K562 (cell line): Measurements from ENCODE around the gene GANAB. TPM values are rescaled to one million over a fixed set of nuclear protein-coding genes. Genes with fewer than 3 reads are reported as not detected.

Experiments
- ATAC-seq: fragments of 200-7000 bp; cut with Tn5 transposase; 3 replicates; pipeline ENCODE4 v1.9.1; 2020; ENCODE audit warnings: moderate library complexity
- BruUV-seq: library from RNA; stranded (reverse); fragments of 400-500 nt; replicated peaks from 2 replicates; lab custom pipeline; 2021; lab: Mats Ljungman, UMichigan
- CTCF ChIA-PET: fragments of 300-600 bp; formaldehyde crosslinking; extraction: SDS; loops from one replicate; lab custom pipeline; 2021; ENCODE audit warnings: low intra/inter-chr PET ratio; lab: Yijun Ruan, JAX
- POLR2A ChIA-PET: fragments of 300-600, 350-650 bp; sonication (Branson Sonifier 250); formaldehyde crosslinking; extraction: SDS; loops from one replicate; lab custom pipeline; 2021; ENCODE audit warnings: antibody characterized with exemption, inconsistent platforms; lab: Yijun Ruan, JAX
- DNase-seq, 4 experiments: peaks; one replicate each; pipeline versions ENCODE4 v3.0.0 to v3.0.0-alpha.2; 2011 to 2018; ENCODE audit warnings: low spot score in 3 of 4, mixed read lengths in 3 of 4; ENCODE audit errors: extremely low read depth in 1 of 4
- FAIRE-seq: peaks from 2 replicates; lab custom pipeline; 2011; peaks lifted over from hg19 to GRCh38; lab: Jason Lieb, UNC
- H2AFZ ChIP-seq: 2 replicates; pipeline ENCODE4 v1.6.0; 2011; ENCODE audit warnings: low read depth, low read length, control low read depth, inconsistent platforms
- H3K27ac ChIP-seq: fragments of 200-600 bp; 3 replicates; pipeline ENCODE4 v1.8.0; 2011; ENCODE audit warnings: low read depth, mild to moderate bottlenecking, control low read depth, inconsistent platforms, low read length, moderate library complexity, mixed read lengths; ENCODE audit errors: extremely low read depth
- H3K27me3 ChIP-seq, 2 experiments: fragments of 300-600 bp in 1 of 2; 2 replicates in 1 of 2; 3 replicates in 1 of 2; pipeline versions ENCODE4 v1.6.0 to v1.8.0; 2011; ENCODE audit warnings: inconsistent platforms in 2 of 2, low read length in 2 of 2, mild to moderate bottlenecking in 1 of 2, mixed read lengths in 1 of 2, moderate library complexity in 1 of 2; ENCODE audit not compliant: control insufficient read depth in 2 of 2, insufficient read depth in 2 of 2
- H3K36me3 ChIP-seq: fragments of 300-600 bp; 3 replicates; pipeline ENCODE4 v1.8.0; 2011; ENCODE audit warnings: mild to moderate bottlenecking, low read length, inconsistent platforms; ENCODE audit not compliant: control insufficient read depth, insufficient read depth
- H3K4me1 ChIP-seq, 2 experiments: fragments of 200-600 bp in 1 of 2; replicated peaks in 1 of 2; 2 replicates in 1 of 2; 3 replicates in 1 of 2; pipeline versions ENCODE4 v1.5.1 to v1.8.0; 2011; ENCODE audit warnings: inconsistent platforms in 2 of 2, low read length in 2 of 2, mild to moderate bottlenecking in 1 of 2, mixed read lengths in 1 of 2, moderate library complexity in 1 of 2; ENCODE audit not compliant: control insufficient read depth in 2 of 2, insufficient read depth in 2 of 2
- H3K4me2 ChIP-seq: 2 replicates; pipeline ENCODE4 v1.6.1; 2011; ENCODE audit warnings: low read length, control low read depth, inconsistent platforms, mixed read lengths; ENCODE audit not compliant: insufficient read depth
- H3K4me3 ChIP-seq: fragments of 200-600 bp; sonication (generic), shearing (Covaris generic); 2 replicates; pipeline ENCODE4 v1.5.1; 2016; ENCODE audit warnings: control low read depth, inconsistent platforms
- H3K79me2 ChIP-seq: fragments of 200-600 bp; 3 replicates; pipeline ENCODE4 v1.8.0; 2011; ENCODE audit warnings: low read length, inconsistent platforms; ENCODE audit not compliant: control insufficient read depth, insufficient read depth
- H3K9ac ChIP-seq, 2 experiments: 2 replicates each; pipeline versions ENCODE4 v1.6.0 to v1.6.1; 2011; ENCODE audit warnings: low read depth in 2 of 2, low read length in 2 of 2, control low read depth in 1 of 2, inconsistent platforms in 1 of 2, mild to moderate bottlenecking in 1 of 2, mixed read lengths in 1 of 2; ENCODE audit not compliant: insufficient read depth in 1 of 2
- H3K9me1 ChIP-seq: one replicate; pipeline ENCODE4 v1.6.0; 2011; ENCODE audit warnings: inconsistent platforms, mild to moderate bottlenecking, low read length, moderate library complexity; ENCODE audit not compliant: control insufficient read depth, insufficient read depth
- H3K9me3 ChIP-seq: replicated peaks from 2 replicates; pipeline ENCODE4 v1.5.1; 2011; ENCODE audit warnings: low read depth, low read length, inconsistent platforms; ENCODE audit not compliant: control insufficient read depth, insufficient read depth
- H4K20me1 ChIP-seq: replicated peaks from 2 replicates; pipeline ENCODE4 v1.6.1; 2011; ENCODE audit warnings: low read length, inconsistent platforms, mixed read lengths; ENCODE audit not compliant: control insufficient read depth, insufficient read depth
- BRD4 ChIP-seq: fragments of 200-600 bp; sonication (generic); IDR thresholded peaks from 2 replicates; pipeline ENCODE4 v1.6.1; 2017; ENCODE audit warnings: inconsistent platforms
- BRD9 ChIP-seq: fragments of 450-650 bp; IDR thresholded peaks from 2 replicates; pipeline ENCODE4 v1.6.1; 2018; ENCODE audit warnings: low read depth; ENCODE audit not compliant: partially characterized antibody
- CBX1 ChIP-seq: sonication (generic); IDR thresholded peaks from 2 replicates; pipeline ENCODE4 v1.6.1; 2016; ENCODE audit warnings: antibody characterized with exemption, low read depth, mild to moderate bottlenecking
- CBX5 ChIP-seq: IDR thresholded peaks from 2 replicates; pipeline ENCODE4 v1.6.1; 2014; ENCODE audit warnings: low read depth, borderline replicate concordance
- CTBP1 ChIP-seq: fragments of 450-650 bp; IDR thresholded peaks from 2 replicates; pipeline ENCODE4 v1.6.1; 2016; ENCODE audit warnings: borderline replicate concordance
- DACH1 ChIP-seq: fragments of 450-650 bp; IDR thresholded peaks from 2 replicates; pipeline ENCODE4 v1.6.1; 2018; ENCODE audit not compliant: partially characterized antibody
- HDAC2 ChIP-seq: fragments of 450-650 bp; IDR thresholded peaks from 2 replicates; pipeline ENCODE4 v1.6.1; 2016; ENCODE audit warnings: mild to moderate bottlenecking
- HMBOX1 ChIP-seq: sonication (generic); IDR thresholded peaks from 2 replicates; pipeline ENCODE4 v1.6.1; 2016
- PPARD ChIP-seq: fragments of 250-450 bp; sonication (Bioruptor Pico); IDR thresholded peaks from 2 replicates; pipeline ENCODE4 v1.8.0; 2022; ENCODE audit warnings: inconsistent platforms, mild to moderate bottlenecking, moderate library complexity
- PURB ChIP-seq: sonication (generic); formaldehyde crosslinking; IDR thresholded peaks from 2 replicates; pipeline ENCODE4 v1.9.0; 2021; ENCODE audit warnings: low read depth, mild to moderate bottlenecking, missing genetic modification reagents
- RBM25 ChIP-seq: fragments of 200-400 bp; formaldehyde crosslinking; IDR thresholded peaks from 2 replicates; pipeline ENCODE4 v1.6.1; 2018; ENCODE audit warnings: low read length, low read depth, moderate library complexity; ENCODE audit not compliant: severe bottlenecking
- SMARCA5 ChIP-seq: fragments of 450-650 bp; IDR thresholded peaks from 2 replicates; pipeline ENCODE4 v1.6.1; 2016
- SPI1 ChIP-seq: IDR thresholded peaks from 2 replicates; pipeline ENCODE4 v1.6.1; 2011; ENCODE audit warnings: low read depth, low read length, control low read depth, borderline replicate concordance
- ZNF551 ChIP-seq: fragments of 250-450 bp; sonication (Bioruptor Pico); IDR thresholded peaks from 2 replicates; pipeline ENCODE4 v1.5.0; 2021; ENCODE audit warnings: mild to moderate bottlenecking, moderate library complexity
- ZNF639 ChIP-seq, 2 experiments: fragments of 200-800 bp in 1 of 2; sonication (Bioruptor generic) in 1 of 2; sonication (generic) in 1 of 2; formaldehyde crosslinking in 1 of 2; IDR thresholded peaks in 1 of 2; conservative IDR thresholded peaks in 1 of 2; 2 replicates each; pipeline versions ENCODE4 v1.5.0 to v1.6.1; 2016 to 2020; ENCODE audit warnings: missing compliant biosample characterization in 1 of 2, missing genetic modification characterization in 1 of 2, missing genetic modification reagents in 1 of 2
- WGBS: fragments of 100-300 bp; shearing (Covaris generic); methylation state at CpG from one replicate; pipeline ENCODE4 v1.1.6; 2016; ENCODE audit warnings: low coverage, mixed read lengths; ENCODE audit not compliant: insufficient coverage; ENCODE audit errors: missing lambda C conversion rate; 5-methylcytosine and 5-hydroxymethylcytosine counted together
- in situ Hi-C: fragments of 300-500 bp; cut with MboI; formaldehyde crosslinking; loops from 4 replicates; pipeline ENCODE4 v1.15.0; 2018; ENCODE audit warnings: inconsistent platforms, mixed read lengths
- intact Hi-C: fragments of 100-400 bp; cut with micrococcal nuclease; formaldehyde crosslinking; loops from 2 replicates; pipeline ENCODE4 v1.14.2; 2022
- polyA plus RNA-seq, 8 experiments: library from polyadenylated mRNA; depleted of rRNA in 4 of 8; stranded (reverse) in 5 of 8; unstranded in 3 of 8; fragments of >200 nt; fragmentation: Nextera tagmentation in 2 of 8; fragmentation: Illumina TruSeq in 1 of 8; extraction: Ambion mirVana in 2 of 8; extraction: Trizol in 1 of 8; gene quantifications; 2 replicates each; pipeline versions ENCODE4 v1.2.1 to v1.2.3, GENCODE V29; 2011 to 2014; ENCODE audit warnings: inconsistent platforms in 1 of 8, missing spikeins in 1 of 8
- total RNA-seq, 7 experiments: library from RNA; depleted of rRNA in 6 of 7; stranded (reverse); fragments of >200 nt in 6 of 7; fragmentation: Illumina TruSeq in 2 of 7; extraction: Trizol in 2 of 7; gene quantifications; 2 replicates each; pipeline versions ENCODE4 v1.2.1 to v1.2.3, GENCODE V29; 2011 to 2021; ENCODE audit warnings: low replicate concordance in 1 of 7
- TF ChIP-seq, protein P1 (sequence below): fragments of 250-450 bp; sonication (Bioruptor Pico); IDR thresholded peaks from 2 replicates; pipeline ENCODE4 v1.5.0; 2021; ENCODE audit warnings: mild to moderate bottlenecking, moderate library complexity
- TF ChIP-seq, protein P2 (sequence below): fragments of 450-650 bp; IDR thresholded peaks from 2 replicates; pipeline ENCODE4 v1.6.1; 2016; ENCODE audit warnings: missing biosample characterization, missing genetic modification characterization

GANAB gene
- total and polyA plus RNA-seq, 9 of the 15 experiments (the other 6 are each of a cell fraction or from before 2014, with no cell fraction given): 6.5 to 284 (median 161) TPM

DNA sequence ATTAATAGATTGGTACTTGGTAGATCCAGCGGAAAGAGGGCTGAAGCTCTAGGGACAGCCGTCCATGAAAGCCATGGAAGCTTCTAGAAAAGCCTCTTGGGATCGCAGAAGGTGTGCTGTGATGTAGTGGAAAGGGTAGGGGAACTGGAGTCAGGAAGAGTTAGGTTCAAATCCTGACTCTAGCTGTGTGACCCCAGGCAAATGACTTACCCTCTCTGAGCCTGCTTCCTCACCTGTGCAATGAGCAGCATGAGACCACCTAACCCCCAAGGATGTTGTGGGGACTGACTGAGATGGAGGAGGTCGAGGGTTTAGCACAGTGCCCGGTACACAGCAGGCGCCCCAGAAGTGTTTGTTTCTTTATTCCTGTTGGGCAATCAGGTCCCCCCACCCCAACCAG lies 36.0 kb downstream of the GANAB start:
- ATAC-seq: no peak
- peaks cover 29 to 60% of the 10 kb centered on the region in 2 experiments for H3K4me1 ChIP-seq
- POLR2A ChIA-PET: interaction anchor here (1.3 to 1.9 kb wide), 4 partner anchors 9 to 37 kb away, joined by 3 to 6 read pairs (median 6); partner anchors contain the start of genes EEF1G, MTA2 and TUT1
- no TSS peak for BruUV-seq
- H3K9me1 ChIP-seq: peaks cover 2% of the 10 kb centered on the region
- intact Hi-C loops (loop anchor here (5.0 kb wide), 1 partner anchor 82 kb away; no protein-coding TSS in a partner anchor), in situ Hi-C loops (no loop called here)
- peak overlapping the region; percentile 93; a peak in 3 of 4 replicates for H3K9ac ChIP-seq
- FAIRE-seq: no peak
- peaks cover 25% of the 10 kb centered on the region for H3K79me2 ChIP-seq
- no peaks in the 10 kb centered on the region for H3K27me3 ChIP-seq
- WGBS: 80% methylated on average over 6 of the region's 6 CpGs
- DNase-seq: no peak
- H3K4me2 ChIP-seq: no peak overlapping the region
- no peak overlapping the region for H3K27ac ChIP-seq
- H3K36me3 ChIP-seq: peaks cover 60% of the 10 kb centered on the region
- H3K4me3 ChIP-seq: no peak overlapping the region
- 0 out of 2 replicates have a peak, but pooled peaks cover 5% of the 10 kb centered on the region for H4K20me1 ChIP-seq
- CTCF ChIA-PET: no interaction called here
- no peak overlapping the region for H2AFZ ChIP-seq
- H3K9me3 ChIP-seq: no peaks in the 10 kb centered on the region
- TF ChIP-seq ZNF639 (CRISPR knock-in tag; conservative IDR thresholded peaks at IDR 0.05 in 1 of 2, IDR thresholded peaks at IDR 0.05 in 1 of 2) (no peak), CBX1 (peak; percentile 56; the same call in 1 of the 2 replicates), SPI1 (no peak), PURB (CRISPR knock-in tag) (no peak), CBX5 (no peak), BRD4 (no peak), HMBOX1 (no peak), PPARD (no peak), HDAC2 (peak; percentile 79; the same call in 1 of the 2 replicates), ZNF551 (CRISPR knock-in tag) (no peak), DACH1 (no peak), RBM25 (peak; percentile 93), CTBP1 (no peak), BRD9 (peak; percentile 33), SMARCA5 (peak; percentile 70)
- TF ChIP-seq, protein P1, sequence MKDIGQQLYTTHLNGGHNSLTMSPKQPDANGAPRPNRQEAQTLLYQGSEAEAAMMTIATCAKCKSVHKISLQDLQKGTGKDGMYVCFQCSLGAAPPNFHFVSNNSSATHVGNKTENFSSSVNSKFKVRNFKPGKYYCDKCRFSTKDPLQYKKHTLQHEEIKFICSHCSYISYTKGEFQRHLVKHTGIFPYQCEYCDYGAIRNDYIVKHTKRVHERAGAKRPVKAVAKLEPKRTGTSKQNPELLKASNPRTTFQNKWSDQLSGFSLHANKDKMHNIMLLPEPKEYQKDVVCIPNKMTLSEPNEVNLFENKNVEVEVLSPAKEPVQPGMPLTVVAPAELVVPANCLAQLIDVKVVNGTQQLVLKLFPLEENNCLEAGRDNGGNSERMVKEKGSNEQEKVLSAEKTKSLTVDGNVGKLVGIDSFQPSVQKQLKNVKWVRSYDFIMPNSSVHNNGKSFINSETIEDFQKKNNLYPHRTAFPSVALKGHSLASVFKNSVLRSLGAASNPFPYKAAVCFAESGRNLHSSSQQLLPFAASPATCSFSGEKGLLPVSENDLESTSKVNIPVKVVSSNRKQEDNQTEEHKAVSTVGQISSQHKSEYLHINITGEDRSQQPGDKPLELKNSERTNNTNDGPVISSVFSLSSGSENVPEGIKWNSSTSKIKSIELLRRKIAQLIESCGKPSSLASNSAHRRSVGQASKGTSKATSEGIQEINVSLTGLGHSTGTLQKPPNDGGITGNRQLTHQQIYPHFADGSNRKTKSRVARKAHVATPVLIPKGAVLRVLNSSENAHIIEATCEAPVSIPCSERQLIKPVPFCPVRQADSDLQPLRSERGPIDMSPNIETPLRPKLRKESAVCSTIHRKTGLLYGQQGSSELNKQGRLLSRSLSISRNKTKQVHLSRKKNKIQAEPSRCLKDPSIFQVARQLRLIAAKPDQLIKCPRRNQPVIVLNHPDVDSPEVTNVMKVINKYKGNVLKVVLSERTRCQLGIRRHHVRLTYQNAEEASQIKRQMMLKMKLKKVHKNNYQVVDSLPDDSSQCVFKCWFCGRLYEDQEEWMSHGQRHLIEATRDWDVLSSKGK (CRISPR knock-in tag): no peak
- TF ChIP-seq, protein P2, sequence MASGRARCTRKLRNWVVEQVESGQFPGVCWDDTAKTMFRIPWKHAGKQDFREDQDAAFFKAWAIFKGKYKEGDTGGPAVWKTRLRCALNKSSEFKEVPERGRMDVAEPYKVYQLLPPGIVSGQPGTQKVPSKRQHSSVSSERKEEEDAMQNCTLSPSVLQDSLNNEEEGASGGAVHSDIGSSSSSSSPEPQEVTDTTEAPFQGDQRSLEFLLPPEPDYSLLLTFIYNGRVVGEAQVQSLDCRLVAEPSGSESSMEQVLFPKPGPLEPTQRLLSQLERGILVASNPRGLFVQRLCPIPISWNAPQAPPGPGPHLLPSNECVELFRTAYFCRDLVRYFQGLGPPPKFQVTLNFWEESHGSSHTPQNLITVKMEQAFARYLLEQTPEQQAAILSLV: no peak
